ENCODE data around the gene SUMF1.

Gene SUMF1

GRCh38 chr3:4497843-4498324 is 30.8 kb upstream of the SUMF1 start:
- TF ChIP-seq REST (IDR thresholded peaks at IDR 0.05; ENCODE audit: insufficient read depth in 1 of 2, low read depth in 2 of 2, low read length in 2 of 2) (no peak), FOXP2 (optimal IDR thresholded peaks at IDR 0.05; ENCODE audit: borderline replicate concordance, extremely low read depth, extremely low read length, insufficient read depth) (no peak), SIN3A (IDR thresholded peaks at IDR 0.05; ENCODE audit: borderline replicate concordance, insufficient read depth, low read length) (no peak), TAF1 (IDR thresholded peaks at IDR 0.05; ENCODE audit: borderline replicate concordance, insufficient read depth, low read length) (no peak), POLR2AphosphoS5 (IDR thresholded peaks at IDR 0.05; ENCODE audit: low read depth, low read length) (no peak)

GRCh38 chr3:4497005-4497692 is 30.1 kb upstream of the SUMF1 start:
- TF ChIP-seq FOXP2 (optimal IDR thresholded peaks at IDR 0.05; ENCODE audit: borderline replicate concordance, extremely low read depth, extremely low read length, insufficient read depth) (no peak), SIN3A (IDR thresholded peaks at IDR 0.05; ENCODE audit: borderline replicate concordance, insufficient read depth, low read length) (no peak), TAF1 (IDR thresholded peaks at IDR 0.05; ENCODE audit: borderline replicate concordance, insufficient read depth, low read length) (no peak), POLR2AphosphoS5 (IDR thresholded peaks at IDR 0.05; ENCODE audit: low read depth, low read length) (no peak), REST (IDR thresholded peaks at IDR 0.05; ENCODE audit: insufficient read depth in 1 of 2, low read depth in 2 of 2, low read length in 2 of 2) (no peak)

GRCh38 chr3:4496087-4496452 is 29.0 kb upstream of the SUMF1 start:
- TF ChIP-seq POLR2AphosphoS5 (IDR thresholded peaks at IDR 0.05; ENCODE audit: low read depth, low read length) (no peak), FOXP2 (optimal IDR thresholded peaks at IDR 0.05; ENCODE audit: borderline replicate concordance, extremely low read depth, extremely low read length, insufficient read depth) (no peak), REST (IDR thresholded peaks at IDR 0.05; ENCODE audit: insufficient read depth in 1 of 2, low read depth in 2 of 2, low read length in 2 of 2) (no peak), SIN3A (IDR thresholded peaks at IDR 0.05; ENCODE audit: borderline replicate concordance, insufficient read depth, low read length) (no peak), TAF1 (IDR thresholded peaks at IDR 0.05; ENCODE audit: borderline replicate concordance, insufficient read depth, low read length) (no peak)

GRCh38 chr3:4495294-4496086 is 28.4 kb upstream of the SUMF1 start:
- TF ChIP-seq REST (IDR thresholded peaks at IDR 0.05; ENCODE audit: insufficient read depth in 1 of 2, low read depth in 2 of 2, low read length in 2 of 2) (no peak), SIN3A (IDR thresholded peaks at IDR 0.05; ENCODE audit: borderline replicate concordance, insufficient read depth, low read length) (no peak), POLR2AphosphoS5 (IDR thresholded peaks at IDR 0.05; ENCODE audit: low read depth, low read length) (no peak), TAF1 (IDR thresholded peaks at IDR 0.05; ENCODE audit: borderline replicate concordance, insufficient read depth, low read length) (no peak), FOXP2 (optimal IDR thresholded peaks at IDR 0.05; ENCODE audit: borderline replicate concordance, extremely low read depth, extremely low read length, insufficient read depth) (no peak)

All from PFSK-1 (cell line).